Kidney (tissue), 14 donors: ENCODE results near the gene SLC23A2. TPM values are rescaled to one million over a fixed set of nuclear protein-coding genes. Genes with fewer than 3 reads are reported as not detected.
A peak's percentile ranks its signal among the peaks of the same experiment; 100 is the strongest.
"Not testable (repeated sequence)": the region's sequence is repeated elsewhere in the genome, so short reads cannot be mapped to it uniquely, and the experiment has no call there.

Source experiments
- DNase-seq, 5 donors: peaks; one replicate each; pipeline ENCODE4 v3.0.0-alpha.2; 2013 to 2020
- FAIRE-seq: peaks from 2 replicates; lab custom pipeline; 2012; peaks lifted over from hg19 to GRCh38; lab: Jason Lieb, UNC
- H3K27ac ChIP-seq, 2 donors: one replicate each; pipeline ENCODE4 v1.7.0; 2013; ENCODE audit warnings: low read depth in 2 of 2, low read length in 2 of 2, inconsistent platforms in 1 of 2
- H3K27me3 ChIP-seq: one replicate; pipeline ENCODE4 v1.7.1; 2013; ENCODE audit warnings: low read length, inconsistent platforms; ENCODE audit not compliant: control insufficient read depth, insufficient read depth
- H3K36me3 ChIP-seq, 3 donors: one replicate each; pipeline versions ENCODE4 v1.7.0 to v1.7.1; 2013; ENCODE audit warnings: low read length in 3 of 3, control low read depth in 1 of 3, inconsistent platforms in 1 of 3; ENCODE audit not compliant: insufficient read depth in 3 of 3, control insufficient read depth in 2 of 3
- H3K4me1 ChIP-seq, 3 donors: one replicate each; pipeline versions ENCODE4 v1.7.0 to v1.7.1; 2013; ENCODE audit warnings: low read length in 3 of 3, inconsistent platforms in 1 of 3, low read depth in 1 of 3; ENCODE audit not compliant: control insufficient read depth in 2 of 3, insufficient read depth in 2 of 3
- H3K4me3 ChIP-seq, 3 donors: one replicate each; pipeline versions ENCODE4 v1.7.0 to v1.8.1; 2013; ENCODE audit warnings: low read length in 3 of 3, control low read depth in 1 of 3, inconsistent platforms in 1 of 3
- H3K9ac ChIP-seq, 3 donors: one replicate each; pipeline versions ENCODE4 v1.7.0 to v1.7.1; 2013; ENCODE audit warnings: low read length in 3 of 3, control low read depth in 1 of 3, inconsistent platforms in 1 of 3
- H3K9me3 ChIP-seq, 3 donors: one replicate each; pipeline versions ENCODE4 v1.7.0 to v1.7.1; 2013; ENCODE audit warnings: low read length in 3 of 3, control low read depth in 1 of 3, inconsistent platforms in 1 of 3; ENCODE audit not compliant: control insufficient read depth in 2 of 3, insufficient read depth in 1 of 3
- CTCF ChIP-seq: IDR thresholded peaks from 3 replicates; pipeline ENCODE4 v1.5.1; 2012; ENCODE audit warnings: mild to moderate bottlenecking, moderate library complexity, borderline replicate concordance; ENCODE audit not compliant: insufficient read depth; ENCODE audit errors: extremely low read depth
- intact Hi-C: fragments of 100-400 bp; cut with DNase I; formaldehyde crosslinking; loops from one replicate; pipeline ENCODE4 v1.11.1; 2022
- polyA plus RNA-seq: library from polyadenylated mRNA; stranded (reverse); fragments of 350-450 nt; fragmentation: Illumina TruSeq; extraction: RNeasy Lipid Tissue Mini Kit (QIAGEN cat#74804); gene quantifications from one replicate; pipeline ENCODE4 v1.2.3, GENCODE V29; 2014; ENCODE audit warnings: low read depth, low replicate concordance; ENCODE audit not compliant: insufficient read depth
- total RNA-seq: library from RNA; stranded (reverse); fragmentation: NEBNext Ultra II Directional; extraction: Animal tissue kit (Norgen Biotek cat#: 25700); gene quantifications from one replicate; pipeline ENCODE4 v1.2.1, GENCODE V29; 2021
- donor health status: control.
- donor health status: control.
- donor health status: control.
- donor health status: control.
- donor health status: control.
- donor health status: DM: yes; HTN: yes; CAD: no.
- donor health status: Normal renal cell carcinoma (clear cell type).

Gene SLC23A2
- total and polyA plus RNA-seq, 2 donors from 2014 or later = 4.8 to 20.5 TPM

- H3K4me3 ChIP-seq = no peak overlapping the region
- intact Hi-C loops = no loop called here
- peak in 2 of 5 donors; percentile 35 to 45 for DNase-seq
- H3K36me3 ChIP-seq = no peaks in the 10 kb centered on the region
- no peaks in the 10 kb centered on the region for H3K9me3 ChIP-seq
- no peak overlapping the region for H3K27ac ChIP-seq
- no peak for TF ChIP-seq CTCF
- peaks cover 3 to 11% (median 9%) of the 10 kb centered on the region in 3 donors for H3K4me1 ChIP-seq
- peak overlapping the region in 1 of 3 donors; percentile 1 for H3K9ac ChIP-seq
- no peaks in the 10 kb centered on the region for H3K27me3 ChIP-seq
- FAIRE-seq = no peak
Measured at GRCh38 chr20:4978050-4978918, 23.0 kb downstream of the SLC23A2 start.

GRCh38 chr20:4976014-4976413 is 25.3 kb downstream of the SLC23A2 start:
- H3K4me1 ChIP-seq = peaks cover 3 to 11% (median 9%) of the 10 kb centered on the region in 3 donors
- intact Hi-C loops, H3K36me3 ChIP-seq, H3K9me3 ChIP-seq, DNase-seq, H3K4me3 ChIP-seq, FAIRE-seq, H3K27me3 ChIP-seq, H3K27ac ChIP-seq, H3K9ac ChIP-seq: not testable (repeated sequence)

GRCh38 chr20:4973330-4974097 is 27.8 kb downstream of the SLC23A2 start:
- peaks cover 3 to 9% (median 7%) of the 10 kb centered on the region in 3 donors for H3K4me1 ChIP-seq
- peak overlapping the region in 2 of 3 donors; percentile 15 to 44 for H3K4me3 ChIP-seq
- no peak overlapping the region for H3K9ac ChIP-seq
- FAIRE-seq = no peak
- peak overlapping the region in 1 of 2 donors; percentile 41 for H3K27ac ChIP-seq
- DNase-seq = peak; percentile 32 to 71 (median 48)
- H3K36me3 ChIP-seq = no peaks in the 10 kb centered on the region
- no peak for TF ChIP-seq CTCF
- H3K27me3 ChIP-seq = no peaks in the 10 kb centered on the region
- intact Hi-C loops = no loop called here
- no peaks in the 10 kb centered on the region for H3K9me3 ChIP-seq
